Tibial nerve (tissue), 4 donors: Measurements from ENCODE around the gene FOXL2. TPM values are rescaled to one million over a fixed set of nuclear protein-coding genes. Genes with fewer than 3 reads are reported as not detected.

Experiments used
- DNase-seq, 2 donors: peaks; one replicate each; pipeline ENCODE4 v3.0.0-alpha.2; 2019; ENCODE audit warnings: low spot score in 2 of 2
- H3K27ac ChIP-seq, 4 donors: fragments of 200-600 bp; sonication (generic) in 3 of 4; one replicate each; pipeline ENCODE4 v1.5.1; 2017 to 2019; ENCODE audit warnings: mild to moderate bottlenecking in 1 of 4
- H3K27me3 ChIP-seq, 2 donors: fragments of 200-600 bp; sonication (generic) in 1 of 2; one replicate each; pipeline versions ENCODE4 v1.5.1 to v1.6.0; 2017 to 2019
- H3K36me3 ChIP-seq, 3 donors: fragments of 200-600 bp; sonication (generic); one replicate each; pipeline ENCODE4 v1.5.1; 2018 to 2019
- H3K4me1 ChIP-seq, 4 donors: fragments of 200-600 bp; sonication (generic) in 3 of 4; one replicate each; pipeline ENCODE4 v1.5.1; 2017 to 2019
- H3K4me3 ChIP-seq, 4 donors: fragments of 200-600 bp; sonication (generic) in 3 of 4; one replicate each; pipeline ENCODE4 v1.5.1; 2017 to 2019; ENCODE audit warnings: mild to moderate bottlenecking in 1 of 4, moderate library complexity in 1 of 4
- H3K9me3 ChIP-seq, 4 donors: fragments of 200-600 bp; sonication (generic) in 3 of 4; one replicate each; pipeline ENCODE4 v1.5.1; 2017 to 2019
- EP300 ChIP-seq, 2 donors: sonication (generic); formaldehyde crosslinking; IDR thresholded peaks; one replicate each; pipeline ENCODE4 v1.6.1; 2017; ENCODE audit warnings: antibody characterized with exemption in 2 of 2, mild to moderate bottlenecking in 1 of 2
- POLR2A ChIP-seq, 2 donors: fragments of 450-650 bp; IDR thresholded peaks; one replicate each; pipeline ENCODE4 v1.6.1; 2017; ENCODE audit warnings: antibody characterized with exemption in 2 of 2, mild to moderate bottlenecking in 2 of 2, moderate library complexity in 2 of 2
- WGBS, 2 donors: methylation state at CpG; one replicate each; pipeline ENCODE4 v1.1.5; 2018; 5-methylcytosine and 5-hydroxymethylcytosine counted together
- total RNA-seq, 4 donors: library from RNA; depleted of rRNA; stranded (reverse); fragments of >200 nt; gene quantifications; one replicate each; pipeline ENCODE4 v1.1.0, GENCODE V29; 2016
- TF ChIP-seq, protein P1 (sequence below), 5 experiments: fragments of 200-600 bp in 3 of 5; fragments of 450-650 bp in 2 of 5; sonication (generic) in 3 of 5; IDR thresholded peaks; one replicate each; pipeline ENCODE4 v1.5.1; 2016 to 2019; ENCODE audit warnings: antibody characterized with exemption in 5 of 5, mild to moderate bottlenecking in 3 of 5, moderate library complexity in 2 of 5

FOXL2 gene
- total RNA-seq, 4 donors from 2014 or later = not detected

DNA sequence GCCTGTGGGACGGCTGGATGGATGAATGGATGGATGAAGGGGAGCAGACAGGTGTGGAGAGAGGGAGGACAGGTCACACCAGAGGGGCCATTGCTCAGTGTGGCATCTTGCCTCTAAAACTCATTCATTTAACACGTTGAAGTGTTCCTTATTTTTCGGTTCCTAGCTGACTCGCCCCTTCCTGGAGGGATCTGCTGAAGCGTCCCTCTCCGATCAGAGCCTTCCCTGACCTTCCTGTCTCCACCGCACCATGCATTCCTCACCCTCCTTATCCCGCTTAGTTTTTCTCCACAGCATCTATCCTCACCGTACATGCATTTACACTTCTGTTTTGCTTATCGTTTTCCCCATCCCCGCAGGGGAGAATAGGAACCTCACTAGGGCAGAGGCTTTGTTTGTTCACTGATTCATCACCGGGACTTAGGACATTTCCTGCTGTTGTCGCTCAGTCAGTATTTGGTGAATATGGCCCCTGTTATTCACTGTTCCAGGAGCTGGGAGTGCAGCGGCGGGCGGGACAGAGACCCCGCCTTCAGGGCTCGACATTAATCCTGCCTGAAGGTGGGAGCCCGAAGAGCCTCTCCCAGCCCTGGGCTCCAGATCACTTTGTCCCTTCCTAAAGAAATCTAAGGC is 32.0 kb downstream of the FOXL2 start:
- TF ChIP-seq EP300 (IDR thresholded peaks at IDR 0.05) (no peak), POLR2A (IDR thresholded peaks at IDR 0.05) (no peak)
- TF ChIP-seq, protein P1, sequence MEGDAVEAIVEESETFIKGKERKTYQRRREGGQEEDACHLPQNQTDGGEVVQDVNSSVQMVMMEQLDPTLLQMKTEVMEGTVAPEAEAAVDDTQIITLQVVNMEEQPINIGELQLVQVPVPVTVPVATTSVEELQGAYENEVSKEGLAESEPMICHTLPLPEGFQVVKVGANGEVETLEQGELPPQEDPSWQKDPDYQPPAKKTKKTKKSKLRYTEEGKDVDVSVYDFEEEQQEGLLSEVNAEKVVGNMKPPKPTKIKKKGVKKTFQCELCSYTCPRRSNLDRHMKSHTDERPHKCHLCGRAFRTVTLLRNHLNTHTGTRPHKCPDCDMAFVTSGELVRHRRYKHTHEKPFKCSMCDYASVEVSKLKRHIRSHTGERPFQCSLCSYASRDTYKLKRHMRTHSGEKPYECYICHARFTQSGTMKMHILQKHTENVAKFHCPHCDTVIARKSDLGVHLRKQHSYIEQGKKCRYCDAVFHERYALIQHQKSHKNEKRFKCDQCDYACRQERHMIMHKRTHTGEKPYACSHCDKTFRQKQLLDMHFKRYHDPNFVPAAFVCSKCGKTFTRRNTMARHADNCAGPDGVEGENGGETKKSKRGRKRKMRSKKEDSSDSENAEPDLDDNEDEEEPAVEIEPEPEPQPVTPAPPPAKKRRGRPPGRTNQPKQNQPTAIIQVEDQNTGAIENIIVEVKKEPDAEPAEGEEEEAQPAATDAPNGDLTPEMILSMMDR (IDR thresholded peaks at IDR 0.05) = no peak
- 14 to 23% methylated on average over 19 of the region's 19 CpGs for WGBS, 2 donors
- no peaks in the 10 kb centered on the region for H3K36me3 ChIP-seq
- no peaks in the 10 kb centered on the region for H3K27me3 ChIP-seq
- peaks cover 0 to 14% (median 7%) of the 10 kb centered on the region in 4 donors for H3K4me1 ChIP-seq
- no peaks in the 10 kb centered on the region for H3K9me3 ChIP-seq
- no peak for DNase-seq
- H3K4me3 ChIP-seq = peak overlapping the region; percentile 64 to 93 (median 74)
- peak overlapping the region; percentile 86 to 96 (median 91) for H3K27ac ChIP-seq

DNA sequence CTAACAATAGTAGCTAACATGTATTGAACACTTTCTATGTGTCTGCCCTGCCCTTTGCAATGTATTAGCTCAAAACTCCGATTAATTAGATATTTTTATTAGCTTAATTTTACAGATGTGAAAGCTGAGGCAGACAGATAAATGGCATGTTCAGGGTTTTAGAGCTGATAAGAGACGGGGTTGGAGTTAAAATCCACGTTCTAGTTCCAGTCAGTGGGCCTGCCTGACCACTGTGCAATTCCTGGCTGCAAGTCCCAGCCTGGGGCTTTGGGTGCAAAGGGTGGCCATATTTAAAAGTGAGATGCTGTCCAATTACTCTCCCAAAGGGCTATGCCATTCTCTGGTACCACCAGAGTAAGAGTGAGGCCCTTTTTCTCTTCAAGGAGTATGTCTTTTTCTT is 33.2 kb downstream of the FOXL2 start:
- WGBS, 2 donors = 81 to 87% methylated on average over 3 of the region's 3 CpGs
- no peak for DNase-seq
- Histone ChIP-seq H3K27ac (no peak overlapping the region), H3K4me3 (no peak overlapping the region), H3K36me3 (no peaks in the 10 kb centered on the region), H3K27me3 (no peaks in the 10 kb centered on the region), H3K9me3 (no peaks in the 10 kb centered on the region), H3K4me1 (peaks cover 0 to 14% (median 7%) of the 10 kb centered on the region in 4 donors)
- TF ChIP-seq, protein P1 (IDR thresholded peaks at IDR 0.05) = no peak
- TF ChIP-seq POLR2A (IDR thresholded peaks at IDR 0.05) = no peak
- no peak for TF ChIP-seq EP300 (IDR thresholded peaks at IDR 0.05)

DNA sequence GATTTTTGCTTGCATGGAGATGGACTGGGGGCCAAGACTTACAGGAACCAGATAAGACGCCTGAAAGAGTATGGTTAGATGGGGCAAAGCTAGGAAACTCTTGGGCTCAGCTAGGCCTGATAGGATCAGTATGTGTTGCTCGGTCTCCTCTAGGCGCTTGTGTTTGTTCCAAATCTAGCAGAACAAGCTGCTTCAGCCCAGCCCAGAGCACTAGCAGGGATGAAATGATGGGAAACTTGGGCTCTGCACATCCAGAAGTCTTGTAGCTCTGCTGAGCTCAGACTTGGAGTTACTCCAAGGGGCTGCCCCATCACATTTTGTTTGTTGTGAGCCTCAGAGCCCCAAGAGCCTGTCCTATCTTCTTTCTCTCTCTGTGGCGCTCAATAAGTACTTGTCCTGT is 34.7 kb downstream of the FOXL2 start:
- WGBS, 2 donors = 77 to 80% methylated on average over 4 of the region's 4 CpGs
- no peak for DNase-seq

DNA sequence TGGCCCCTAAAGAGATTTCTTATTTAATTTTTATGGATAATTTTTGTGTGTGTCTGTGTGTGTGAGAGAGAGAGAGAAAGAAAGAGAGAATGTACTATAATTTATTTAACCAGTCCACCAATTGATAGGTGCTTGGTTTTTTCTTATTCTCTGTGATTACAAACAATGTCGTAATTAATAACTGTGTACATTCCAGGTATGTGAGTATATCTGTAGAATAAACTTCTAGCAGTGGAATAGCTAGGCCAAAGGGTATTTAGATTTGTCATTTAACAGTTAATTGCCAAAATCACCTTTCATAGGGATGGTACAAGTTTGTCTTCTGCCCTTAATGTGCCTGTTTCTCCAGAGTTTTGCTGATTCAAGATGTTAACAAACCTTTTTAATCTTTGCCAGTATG is 35.3 kb downstream of the FOXL2 start:
- Histone ChIP-seq H3K27me3 (no peaks in the 10 kb centered on the region), H3K4me3 (no peak overlapping the region), H3K36me3 (no peaks in the 10 kb centered on the region), H3K9me3 (no peaks in the 10 kb centered on the region), H3K27ac (no peak overlapping the region), H3K4me1 (peaks cover 0 to 12% (median 7%) of the 10 kb centered on the region in 4 donors)
- no peak for DNase-seq
- TF ChIP-seq EP300 (IDR thresholded peaks at IDR 0.05) (no peak), POLR2A (IDR thresholded peaks at IDR 0.05) (no peak)
- TF ChIP-seq, protein P1 (IDR thresholded peaks at IDR 0.05) = no peak
- 90 to 100% methylated on average over 1 of the region's 1 CpG for WGBS, 2 donors

More for the DNA sequence above, 34.7 kb downstream of the FOXL2 start:
- no peaks in the 10 kb centered on the region for H3K27me3 ChIP-seq
- no peaks in the 10 kb centered on the region for H3K36me3 ChIP-seq
- H3K9me3 ChIP-seq = no peaks in the 10 kb centered on the region
- H3K4me3 ChIP-seq = no peak overlapping the region
- no peak for TF ChIP-seq EP300 (IDR thresholded peaks at IDR 0.05)
- TF ChIP-seq POLR2A (IDR thresholded peaks at IDR 0.05) = no peak
- TF ChIP-seq, protein P1 (IDR thresholded peaks at IDR 0.05) = no peak
- H3K27ac ChIP-seq = no peak overlapping the region
- peaks cover 0 to 14% (median 7%) of the 10 kb centered on the region in 4 donors for H3K4me1 ChIP-seq

DNA sequence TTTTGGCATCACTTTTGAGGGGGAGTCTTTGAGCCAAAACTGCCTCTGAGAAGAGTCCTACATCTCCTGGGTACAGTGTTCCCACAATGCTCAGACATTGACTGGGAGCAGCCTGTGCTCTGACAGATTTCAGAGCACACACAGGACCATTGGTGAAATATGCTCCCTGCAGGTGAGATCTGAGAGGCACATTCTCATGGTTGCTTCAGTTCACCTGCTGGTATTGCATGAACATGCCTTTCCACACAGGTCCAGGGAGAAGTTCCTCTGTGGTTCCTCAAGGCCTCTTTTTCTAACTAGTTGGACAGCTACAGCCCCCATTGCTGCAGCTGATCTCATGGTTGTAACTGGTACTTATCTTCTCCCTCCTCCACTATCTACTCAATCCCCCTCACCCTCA is 37.0 kb downstream of the FOXL2 start:
- Histone ChIP-seq H3K36me3 (no peaks in the 10 kb centered on the region), H3K27ac (no peak overlapping the region), H3K9me3 (no peaks in the 10 kb centered on the region), H3K4me1 (peaks cover 0 to 1% (median under 1%) of the 10 kb centered on the region in 4 donors), H3K27me3 (no peaks in the 10 kb centered on the region), H3K4me3 (no peak overlapping the region)
- TF ChIP-seq POLR2A (IDR thresholded peaks at IDR 0.05) = no peak
- TF ChIP-seq, protein P1 (IDR thresholded peaks at IDR 0.05) = no peak
- no peak for TF ChIP-seq EP300 (IDR thresholded peaks at IDR 0.05)
- DNase-seq = no peak
